HG03280 (cell line): ENCODE measurements around the gene PCK1.

ENCODE experiments used
- ATAC-seq: cut with Tn5 transposase; IDR thresholded peaks from one replicate; pipeline ENCODE4 v1.9.1; 2021; ENCODE audit warnings: mild to moderate bottlenecking, moderate library complexity; ENCODE audit not compliant: unreplicated experiment

The PCK1 gene

DNA sequence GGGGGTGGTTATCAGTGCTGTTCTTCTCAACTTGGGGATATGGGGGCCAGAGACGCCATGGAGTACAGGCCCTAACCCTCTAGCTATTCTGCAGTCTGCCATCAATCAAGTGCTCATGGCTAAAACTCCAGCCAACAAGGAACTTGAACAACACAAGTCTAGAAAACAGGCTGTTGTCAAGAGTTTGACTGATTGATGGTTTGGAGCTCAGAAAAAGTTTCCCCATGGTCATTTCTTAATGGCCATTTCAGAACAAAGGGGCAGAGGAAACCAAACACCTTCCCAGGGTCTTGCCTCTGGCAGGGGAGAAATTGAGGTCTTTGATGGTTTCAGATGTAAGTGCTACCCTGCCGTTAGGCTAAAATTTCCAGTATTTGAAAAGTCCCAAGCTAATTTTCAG, 15.1 kb downstream of the PCK1 start:
- no peak for ATAC-seq

DNA sequence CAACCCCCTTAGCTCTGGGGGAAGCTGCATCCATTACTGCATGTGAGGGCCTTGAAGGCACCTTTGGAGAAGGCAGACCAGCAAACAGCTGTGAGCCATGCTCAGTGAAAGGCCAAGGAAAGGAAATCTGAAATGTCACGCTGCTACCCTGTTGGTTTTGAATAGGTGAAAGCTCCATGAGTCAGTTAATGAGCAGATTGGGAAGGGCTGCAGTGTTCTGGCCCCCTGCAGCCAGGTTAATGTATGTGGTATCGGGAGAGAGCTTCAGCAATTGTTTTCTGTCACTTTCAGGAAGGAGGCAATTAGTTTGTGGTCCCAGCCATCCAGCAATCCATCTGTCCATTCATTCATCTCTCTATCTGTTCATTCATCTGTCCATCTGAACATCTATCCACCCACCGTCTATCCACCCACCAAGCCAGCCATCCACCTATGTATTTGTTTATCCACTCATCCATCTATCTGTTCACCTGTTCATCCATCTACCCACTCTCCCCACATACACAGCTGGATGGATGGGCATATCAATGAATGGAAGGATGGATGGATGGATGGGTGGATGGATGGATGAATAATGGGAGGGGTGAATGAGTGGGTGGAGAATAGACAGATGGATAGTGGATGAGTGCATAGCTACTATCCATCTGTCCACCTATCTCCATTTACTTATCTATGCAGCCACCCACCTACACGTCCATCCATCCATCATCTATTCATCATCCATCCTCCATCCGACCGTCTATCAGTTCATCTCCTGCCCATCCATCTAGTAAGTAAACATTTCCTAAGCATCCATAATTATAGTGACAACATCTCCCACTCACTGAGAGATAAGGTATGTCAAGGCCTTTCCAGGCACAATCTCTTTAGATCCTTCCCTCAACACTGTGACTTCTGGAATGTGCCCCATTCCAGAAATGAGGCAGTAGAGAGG, 16.0 kb downstream of the PCK1 start:
- no peak for ATAC-seq

DNA sequence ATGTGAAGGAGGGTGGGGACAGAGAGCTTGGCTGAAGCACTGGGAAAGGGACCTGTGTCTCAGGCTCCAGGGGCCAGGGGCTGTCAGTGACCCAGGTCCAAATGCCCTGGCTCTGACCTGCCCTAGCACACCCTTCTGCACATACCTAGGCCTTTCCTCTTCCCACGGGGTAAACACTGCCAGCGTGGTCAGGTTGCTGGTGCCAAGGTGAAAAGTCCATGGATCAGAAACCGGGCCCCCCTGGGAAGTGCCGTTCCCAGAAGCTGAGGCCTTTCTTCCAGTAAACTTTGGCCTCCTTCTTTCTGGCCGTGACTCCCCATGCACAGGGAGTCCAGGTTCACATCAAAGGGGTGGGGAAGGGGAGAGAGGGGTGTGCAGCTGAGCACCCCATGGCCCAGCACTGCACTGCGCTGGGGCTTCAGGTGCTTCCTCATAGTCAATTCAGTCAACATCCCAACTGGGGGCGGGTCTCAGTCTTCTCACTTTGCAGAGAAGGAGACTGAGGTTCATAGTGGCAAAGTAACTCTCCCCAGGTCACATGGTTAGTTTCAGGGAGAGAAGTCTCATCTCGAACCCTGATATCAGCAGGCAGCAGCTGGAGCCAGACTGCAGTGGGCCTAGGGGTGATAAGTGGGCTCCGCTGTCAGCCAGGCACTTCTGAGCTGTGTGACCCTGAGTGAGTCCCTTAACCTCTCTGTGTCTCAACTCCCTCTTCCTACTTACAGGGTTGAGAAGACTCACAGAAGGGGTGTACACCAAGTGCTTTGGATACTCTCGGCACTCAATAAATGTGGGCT, 17.0 kb downstream of the PCK1 start:
- no peak for ATAC-seq

DNA sequence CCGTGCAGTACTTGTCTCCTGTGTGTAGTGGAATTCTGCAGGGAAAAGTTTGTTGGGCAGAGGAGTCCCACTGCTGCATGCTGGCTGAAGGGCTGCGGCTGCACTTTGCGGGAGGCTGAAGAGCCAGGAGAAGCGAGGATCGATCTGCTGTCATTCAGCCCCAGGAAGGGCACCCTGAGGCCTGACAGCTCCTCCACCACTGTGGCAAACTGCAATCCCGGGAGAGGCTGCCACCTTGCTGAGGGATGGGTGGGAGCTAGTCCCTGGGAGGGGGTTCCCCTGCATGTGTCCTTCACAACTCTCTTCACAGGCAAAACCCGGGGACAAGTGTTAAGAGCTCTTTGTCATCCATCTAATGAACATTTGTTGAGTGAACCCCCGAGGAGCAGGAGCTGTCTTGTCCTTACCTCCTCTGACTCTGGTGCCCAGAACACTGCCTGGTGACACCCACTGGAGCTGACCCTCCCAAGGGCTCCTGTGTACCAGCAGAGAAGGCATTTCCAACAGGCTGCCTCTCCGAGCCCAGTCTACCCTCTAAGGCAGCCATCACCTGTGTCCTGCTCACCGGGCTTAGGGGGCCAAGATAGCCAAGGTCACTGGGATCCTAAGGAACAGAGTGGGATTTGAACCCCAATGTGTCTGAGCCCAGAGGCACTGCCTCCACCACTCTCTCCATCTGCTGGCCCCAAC, 17.7 kb downstream of the PCK1 start:
- ATAC-seq: no peak

DNA sequence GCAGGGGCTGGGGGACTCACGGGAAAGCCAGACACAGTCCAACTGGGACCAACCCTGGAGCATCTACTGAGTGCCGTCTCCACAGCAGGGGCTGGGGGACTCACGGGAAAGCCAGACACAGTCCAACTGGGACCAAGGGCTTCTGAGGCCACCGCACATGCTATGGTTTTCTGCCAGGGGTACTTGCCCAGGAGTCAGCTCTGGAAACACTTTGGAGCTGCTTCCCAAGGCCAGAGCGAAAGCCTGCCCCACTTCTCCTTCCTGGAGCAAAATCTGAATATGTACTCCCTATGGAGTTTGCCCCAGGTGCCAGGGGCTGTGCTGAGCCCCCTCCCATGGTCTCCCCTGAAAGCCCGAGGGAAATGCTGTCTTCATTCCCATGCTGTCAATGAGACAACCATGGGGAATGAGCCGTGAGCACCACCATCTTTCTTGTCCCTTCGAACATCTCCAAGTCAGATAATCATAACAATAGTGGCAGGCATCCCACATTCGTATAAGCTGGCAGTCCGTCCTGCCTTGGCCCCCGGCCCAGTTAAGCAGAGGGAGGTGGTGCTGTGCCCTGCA, 18.5 kb downstream of the PCK1 start:
- ATAC-seq: no peak

DNA sequence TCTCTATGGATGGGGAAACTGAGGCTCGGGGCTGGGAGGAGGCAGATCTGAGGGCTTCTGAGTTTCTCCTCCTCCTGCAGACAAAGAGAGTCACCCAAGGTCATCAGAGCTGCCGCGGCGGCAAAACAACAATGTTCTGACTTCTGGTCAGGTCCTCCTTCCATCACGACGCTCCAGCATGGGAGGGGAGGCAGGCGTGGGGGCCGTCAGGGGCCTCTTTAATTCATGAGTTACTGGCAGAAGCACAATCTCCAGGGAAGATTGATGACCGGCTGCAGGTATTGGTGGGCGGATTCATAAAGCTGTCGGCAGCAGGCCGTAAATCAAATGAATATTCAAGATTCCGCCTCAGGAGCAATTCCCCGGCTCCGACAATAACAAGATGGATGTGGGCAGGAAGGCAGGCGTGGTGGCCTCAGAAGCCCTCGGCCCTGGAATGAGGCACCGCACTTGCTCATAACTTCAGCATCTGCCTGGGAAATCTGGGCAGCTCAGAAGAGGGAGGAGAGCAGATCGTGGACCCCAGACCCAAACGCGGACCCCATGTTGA, 19.1 kb downstream of the PCK1 start:
- no peak for ATAC-seq

DNA sequence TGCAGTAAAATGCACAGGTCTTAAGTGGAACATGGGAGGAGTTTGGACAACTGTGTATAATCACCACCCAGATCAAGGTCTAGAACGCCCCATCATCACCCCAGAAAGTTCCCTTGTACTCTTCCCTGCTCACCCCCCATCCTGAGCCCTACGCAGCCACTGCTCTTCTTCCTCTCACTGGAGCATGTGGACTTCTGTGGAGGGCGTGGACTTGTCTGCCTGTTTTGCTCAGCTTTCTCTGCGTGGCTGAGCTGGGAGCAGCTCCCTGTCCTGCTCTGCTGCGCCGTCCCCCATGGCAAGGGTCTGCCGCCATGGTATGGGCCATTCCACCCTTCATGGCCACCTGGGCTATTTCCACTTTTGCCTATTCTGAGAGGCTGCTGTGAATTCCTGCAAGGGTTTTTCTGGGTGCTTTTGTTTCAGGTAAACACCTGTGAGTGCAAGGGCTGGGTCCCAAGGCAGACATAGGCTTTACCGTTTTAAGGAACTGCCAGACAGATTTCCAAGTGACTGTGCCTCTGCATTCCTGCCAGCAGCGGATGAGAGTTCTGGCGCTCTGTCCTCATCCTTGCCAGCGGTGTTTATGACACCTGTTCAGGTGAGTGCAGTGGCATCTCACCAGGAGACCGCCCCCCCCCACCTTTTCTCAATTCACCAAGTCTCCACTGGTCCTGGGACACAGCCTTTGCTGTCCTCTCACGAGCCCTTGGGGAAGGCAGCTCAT, 19.7 kb downstream of the PCK1 start:
- ATAC-seq: no peak

DNA sequence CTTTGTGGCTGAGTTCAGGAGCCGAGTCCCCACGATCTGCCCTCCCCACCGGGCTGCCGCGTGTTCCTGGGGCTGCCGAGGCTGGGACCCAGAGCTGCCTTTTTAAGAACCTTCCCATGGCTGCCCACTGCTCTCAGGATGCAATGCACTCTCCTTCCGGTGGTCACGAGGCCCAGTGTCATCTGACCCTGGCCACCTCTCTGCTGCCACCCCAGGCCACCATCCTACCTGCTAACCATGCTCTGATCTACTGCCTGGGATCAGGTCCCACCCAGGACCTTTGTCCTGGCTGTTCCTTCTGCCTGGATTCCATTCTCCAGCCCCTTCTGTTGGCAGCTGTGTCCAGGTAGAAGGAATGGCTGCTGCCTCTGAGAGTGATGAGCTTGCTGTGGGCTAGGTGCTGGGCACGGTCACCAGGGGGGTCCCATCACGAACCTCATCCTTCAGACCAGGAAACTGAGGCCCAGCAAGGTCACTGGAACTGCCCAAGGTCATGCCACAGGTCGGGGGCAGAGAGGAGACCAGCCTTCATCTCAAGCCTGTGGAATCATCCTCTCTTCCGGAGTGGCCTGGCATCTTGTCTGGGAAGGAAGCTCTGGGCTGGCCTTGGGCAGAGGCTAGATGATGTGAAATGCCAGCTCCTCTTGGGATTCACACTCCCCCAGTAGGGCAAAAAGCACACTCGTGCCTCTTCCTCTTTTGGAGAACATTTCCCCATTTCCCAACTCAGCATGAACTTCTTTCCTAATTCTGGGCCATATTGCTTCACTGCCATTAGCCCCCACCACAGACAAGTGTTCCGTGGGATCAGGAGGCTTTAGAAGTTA, 20.5 kb downstream of the PCK1 start:
- ATAC-seq: no peak

DNA sequence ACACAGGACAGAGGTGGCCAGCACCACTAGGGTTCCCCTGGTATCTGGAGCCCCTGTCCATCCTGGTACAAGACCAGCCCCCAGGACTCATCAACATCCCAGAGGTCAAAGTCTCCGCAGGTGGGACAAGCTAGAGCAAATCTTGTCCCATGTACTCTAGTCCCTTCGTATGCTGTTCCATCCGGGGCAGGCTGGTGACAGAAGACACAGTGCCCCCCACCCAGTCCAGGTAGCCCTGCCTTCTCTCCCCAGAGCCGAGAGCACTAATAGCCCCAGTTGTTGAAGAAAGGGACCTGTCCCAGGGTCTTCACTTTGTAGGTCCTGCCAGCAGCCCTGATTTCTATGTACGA, 21.1 kb downstream of the PCK1 start:
- no peak for ATAC-seq

DNA sequence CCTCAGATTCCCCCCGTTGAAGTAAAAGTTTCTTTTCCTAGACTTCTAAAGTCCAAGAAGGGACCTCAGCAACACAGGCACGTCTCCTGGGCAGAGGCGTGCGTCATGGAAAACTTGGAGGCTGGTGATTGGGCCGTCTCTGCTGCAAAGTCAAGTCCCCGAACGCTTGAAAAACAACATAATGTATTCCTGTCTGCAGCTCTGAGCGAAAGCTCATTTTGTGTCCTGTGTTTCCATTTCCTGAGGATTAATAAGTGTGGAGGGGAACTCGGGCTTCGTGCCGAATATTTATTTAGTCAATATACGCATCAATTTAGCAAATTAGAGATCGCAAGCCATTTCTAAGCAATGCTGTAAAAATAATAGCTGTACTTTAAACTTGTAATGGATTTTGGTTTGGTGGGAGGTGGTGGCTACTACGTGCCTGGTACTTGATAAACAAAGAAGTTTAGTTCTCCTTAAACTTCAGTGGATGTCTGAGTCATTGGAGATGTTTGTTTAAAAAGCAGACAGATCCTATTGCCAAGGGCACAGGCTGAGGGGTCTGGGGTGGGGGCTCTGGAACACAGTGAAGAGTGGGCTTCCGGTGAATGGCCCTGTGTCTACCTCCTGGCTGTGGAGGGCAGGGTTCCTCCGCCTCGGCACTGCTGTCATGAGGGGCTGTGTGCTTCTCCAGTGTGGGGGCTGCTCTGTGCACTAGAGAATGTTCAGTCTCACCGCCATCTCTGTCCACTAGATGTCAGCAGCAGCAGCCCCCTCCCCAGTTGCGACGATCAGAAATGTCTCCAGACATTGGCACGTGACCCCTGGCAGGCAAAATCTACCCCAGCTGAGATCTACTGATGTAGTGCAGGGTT, 21.8 kb downstream of the PCK1 start:
- no peak for ATAC-seq

DNA sequence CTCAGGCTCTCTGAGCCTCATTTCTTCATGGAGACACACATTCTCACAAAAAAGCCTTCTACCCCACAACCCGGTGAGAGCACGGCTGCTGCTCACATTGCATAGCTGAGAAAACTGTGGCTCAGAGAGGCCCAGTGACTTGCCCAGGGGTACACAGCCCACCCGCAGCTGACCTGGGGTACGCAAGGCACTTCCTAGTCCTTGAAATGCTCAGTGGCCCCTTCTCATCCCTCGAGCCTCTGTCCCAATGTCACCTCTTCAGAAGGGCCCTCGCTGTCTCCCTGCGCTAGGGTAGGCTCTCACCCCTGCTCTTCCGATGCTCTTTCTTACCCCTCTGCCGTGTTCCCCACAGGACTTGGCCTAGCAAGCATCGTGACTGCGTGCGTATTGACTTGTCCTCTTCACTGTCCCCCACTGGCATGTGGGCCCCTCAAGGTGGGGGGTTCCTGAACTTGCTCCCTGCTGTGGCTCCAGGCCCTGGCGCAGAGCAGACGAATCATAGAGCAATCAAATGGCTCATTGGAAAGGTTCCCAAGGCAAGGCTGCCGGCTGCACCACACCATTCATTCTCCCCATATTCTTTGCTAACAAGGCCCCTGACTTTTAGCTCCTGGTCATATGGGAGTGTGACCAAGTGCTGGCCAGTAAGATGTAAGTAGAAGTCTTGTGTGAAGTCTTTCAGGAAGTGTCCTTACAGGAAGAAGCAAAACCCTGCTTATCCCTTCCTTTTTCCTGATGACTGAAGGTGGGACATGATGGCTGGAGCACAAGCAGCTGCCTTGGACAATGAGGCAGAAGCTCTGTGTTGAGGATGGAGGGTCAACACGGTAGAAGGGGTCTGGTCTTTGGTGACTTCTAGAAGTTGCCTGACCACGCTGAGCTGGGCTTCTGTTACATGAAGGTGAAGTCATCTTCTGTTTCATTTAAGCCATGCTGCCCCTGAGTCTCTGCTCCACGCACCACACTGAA, 22.7 kb downstream of the PCK1 start:
- ATAC-seq: no peak

DNA sequence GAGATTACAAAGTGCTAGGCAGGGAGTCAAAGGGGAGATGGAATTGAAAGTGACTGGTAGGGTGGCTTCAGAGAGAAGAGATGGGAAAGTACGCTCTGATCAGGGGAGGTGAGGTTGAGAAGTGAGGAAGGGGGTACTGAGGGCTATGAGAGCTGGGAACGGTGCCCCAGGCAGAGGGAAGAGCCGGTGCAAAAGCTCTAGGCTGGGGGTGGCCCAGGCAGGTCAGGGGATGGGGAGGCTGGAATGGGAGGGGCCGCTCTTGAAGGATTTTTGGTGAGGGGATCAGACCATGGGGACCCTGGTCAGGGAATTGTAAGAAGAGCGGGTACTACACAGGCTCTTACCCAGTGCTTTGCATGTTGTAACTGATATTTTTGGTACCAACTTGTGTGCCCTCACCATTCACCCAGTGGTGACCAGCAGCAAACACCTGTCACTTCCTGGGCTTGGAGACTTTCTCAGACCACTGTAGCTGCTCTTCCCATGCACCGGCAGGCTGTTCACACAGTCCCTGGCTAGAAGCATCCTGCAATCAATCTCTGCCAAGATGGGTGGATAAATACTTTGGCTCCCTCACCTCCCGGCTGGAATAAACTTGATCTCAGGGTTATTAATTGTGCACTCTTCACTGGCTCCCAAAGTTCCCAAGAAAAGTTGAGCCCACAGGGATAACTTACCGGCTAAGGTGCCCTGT, 24.0 kb downstream of the PCK1 start:
- ATAC-seq: no peak

DNA sequence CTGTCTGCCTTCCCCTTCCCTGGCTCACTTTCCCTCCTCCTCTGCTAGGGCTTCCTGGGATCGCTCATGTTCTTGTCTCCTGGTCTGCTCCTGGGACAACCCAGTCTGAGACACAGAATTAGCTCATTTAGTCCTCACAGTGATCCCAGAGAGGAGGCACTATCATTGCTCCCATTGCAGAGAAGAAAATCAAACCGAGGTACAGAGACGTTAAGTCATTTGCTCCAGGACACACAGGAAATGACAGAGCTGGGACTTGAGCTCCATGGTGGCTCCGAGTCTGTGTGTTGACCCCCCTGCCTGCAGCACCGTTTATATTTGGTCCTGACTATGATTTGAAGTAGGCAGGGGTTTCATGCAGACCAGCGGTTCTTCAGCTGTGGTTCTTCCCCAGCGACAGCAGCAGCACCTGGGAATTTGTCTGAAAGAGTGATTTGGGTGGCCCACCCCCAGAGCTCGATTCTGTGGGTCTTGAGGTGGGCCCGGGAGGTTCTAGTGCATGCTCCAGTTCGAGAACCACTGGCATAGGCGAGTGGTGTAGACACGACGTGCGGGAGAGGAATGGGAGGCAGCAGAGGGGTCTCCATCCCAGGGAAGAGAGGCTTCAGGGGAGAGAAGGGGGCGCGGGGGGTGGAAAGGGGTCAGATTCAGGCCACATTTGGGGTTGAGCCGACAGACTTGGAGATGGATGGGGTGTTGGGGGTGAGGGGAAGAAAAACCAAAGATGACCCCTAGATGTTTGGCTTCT, 24.7 kb downstream of the PCK1 start:
- no peak for ATAC-seq

DNA sequence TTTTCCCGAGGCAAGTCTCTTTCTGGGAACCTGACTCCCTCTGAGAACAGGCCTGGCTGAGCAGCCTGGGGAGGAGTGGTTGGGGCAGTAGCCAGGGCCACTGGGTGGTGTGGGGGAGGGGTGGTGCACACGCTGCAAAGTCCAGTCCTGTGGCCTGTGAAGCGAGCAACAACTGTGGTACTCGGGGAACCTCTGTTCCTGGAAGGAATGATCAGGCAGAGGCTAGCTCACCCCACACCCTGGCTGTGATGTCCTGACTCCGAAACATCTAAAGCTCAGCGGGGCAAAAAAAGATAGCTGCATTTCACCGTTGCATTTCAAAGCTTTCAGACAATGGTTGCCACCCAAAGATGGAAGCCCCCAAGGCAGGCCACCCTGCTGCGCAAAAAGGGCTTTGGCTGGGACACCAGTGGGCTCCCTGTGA, 25.5 kb downstream of the PCK1 start:
- no peak for ATAC-seq

DNA sequence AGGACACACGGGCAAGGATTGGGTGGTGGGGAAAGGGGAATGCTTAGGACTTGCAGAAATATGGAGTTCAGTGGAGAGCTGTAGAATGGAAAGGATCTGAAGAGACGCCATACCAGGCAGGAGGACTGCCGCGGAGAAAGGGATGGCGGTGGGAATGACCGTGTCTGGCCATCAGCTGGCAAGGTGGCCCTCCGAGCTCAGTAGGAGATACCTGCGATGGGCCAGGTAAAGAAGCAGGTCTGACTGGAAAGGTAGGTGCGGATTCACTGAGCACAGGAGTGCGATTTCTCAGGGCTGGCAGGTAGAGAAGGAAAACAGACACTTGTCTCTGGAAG, 26.0 kb downstream of the PCK1 start:
- ATAC-seq: no peak
